OCI-LY1 (cell line): ENCODE data around the gene PRDM13.

Source experiments
- H2AFZ ChIP-seq: fragments of 200-600 bp; sonication (generic), shearing (Covaris generic); 2 replicates; pipeline ENCODE4 v1.6.0; 2014; ENCODE audit warnings: antibody characterized with exemption, mild to moderate bottlenecking, low read length
- H3F3A ChIP-seq: fragments of 200-600 bp; sonication (generic), shearing (Covaris generic); 2 replicates; pipeline ENCODE4 v1.6.0; 2014; ENCODE audit warnings: mild to moderate bottlenecking, antibody characterized with exemption, low read length, moderate library complexity; ENCODE audit not compliant: insufficient read depth
- H3K27ac ChIP-seq: fragments of 200-600 bp; sonication (generic); 2 replicates; pipeline ENCODE4 v1.5.1; 2014; ENCODE audit warnings: low read length, mixed run types, mild to moderate bottlenecking, low read depth; ENCODE audit not compliant: poor library complexity, severe bottlenecking
- H3K27me3 ChIP-seq: fragments of 200-600 bp; sonication (generic); 2 replicates; pipeline ENCODE4 v1.6.0; 2014; ENCODE audit warnings: antibody characterized with exemption, mild to moderate bottlenecking, low read length, moderate library complexity; ENCODE audit not compliant: insufficient read depth
- H3K36me3 ChIP-seq: fragments of 200-600 bp; sonication (generic); 2 replicates; pipeline ENCODE4 v1.6.1; 2014; ENCODE audit warnings: mild to moderate bottlenecking, antibody characterized with exemption, low read length, moderate library complexity, mixed read lengths; ENCODE audit not compliant: insufficient read depth
- H3K4me1 ChIP-seq: fragments of 200-600 bp; sonication (generic); 2 replicates; pipeline ENCODE4 v1.5.1; 2014; ENCODE audit warnings: mild to moderate bottlenecking, low read length, moderate library complexity; ENCODE audit not compliant: insufficient read depth, severe bottlenecking
- H3K4me2 ChIP-seq: fragments of 200-600 bp; sonication (generic), shearing (Covaris generic); 2 replicates; pipeline ENCODE4 v1.6.1; 2014; ENCODE audit warnings: low read length
- H3K4me3 ChIP-seq: fragments of 200-600 bp; sonication (generic); 2 replicates; pipeline ENCODE4 v1.5.1; 2014; ENCODE audit warnings: low read length, low read depth, mild to moderate bottlenecking, mixed read lengths; ENCODE audit not compliant: poor library complexity, severe bottlenecking
- H3K79me2 ChIP-seq: fragments of 200-600 bp; shearing (Covaris generic); 2 replicates; pipeline ENCODE4 v1.6.1; 2016; ENCODE audit warnings: mixed run types, low read length, mixed read lengths; ENCODE audit not compliant: insufficient read depth
- H3K9ac ChIP-seq: fragments of 200-600 bp; sonication (generic), shearing (Covaris generic); 2 replicates; pipeline ENCODE4 v1.6.1; 2014; ENCODE audit warnings: mild to moderate bottlenecking, low read length, mixed read lengths
- H3K9me2 ChIP-seq: fragments of 200-600 bp; sonication (generic), shearing (Covaris generic); 2 replicates; pipeline ENCODE4 v1.6.1; 2014; ENCODE audit warnings: low read depth, mild to moderate bottlenecking, low read length, mixed read lengths
- H3K9me3 ChIP-seq: fragments of 200-600 bp; shearing (Covaris generic); 2 replicates; pipeline ENCODE4 v1.6.1; 2014; ENCODE audit warnings: low read length, mixed read lengths
- H4K20me1 ChIP-seq: fragments of 200-600 bp; sonication (generic), shearing (Covaris generic); 2 replicates; pipeline ENCODE4 v1.6.0; 2016; ENCODE audit warnings: mild to moderate bottlenecking, low read length; ENCODE audit not compliant: insufficient read depth
- CTCF ChIP-seq: fragments of 200-600 bp; sonication (generic), shearing (Covaris generic); IDR thresholded peaks from 2 replicates; pipeline ENCODE4 v1.5.1; 2017; ENCODE audit warnings: mild to moderate bottlenecking, antibody characterized with exemption, low read length, moderate library complexity, mixed read lengths
- EZH2 ChIP-seq: fragments of 200-600 bp; sonication (generic), shearing (Covaris generic); IDR thresholded peaks from 2 replicates; pipeline ENCODE4 v1.8.0; 2017; ENCODE audit warnings: borderline replicate concordance, mixed run types, mild to moderate bottlenecking, antibody characterized with exemption, low read length, moderate library complexity, mixed read lengths

Gene PRDM13

GRCh38 chr6:99606656-99607415, at the start of gene PRDM13:
Gene PRDM13, plus strand, starts transcription at chr6:99606833. Its CDS starts 202 bp downstream, at chr6:99607035.
- Histone ChIP-seq H3K27me3 (no peaks in the 10 kb centered on the region), H3K9me2 (no peaks in the 10 kb centered on the region), H4K20me1 (no peaks in the 10 kb centered on the region), H3K9me3 (no peaks in the 10 kb centered on the region), H3K4me1 (no peaks in the 10 kb centered on the region), H3K27ac (no peak within 1 kb of the TSS), H3F3A (no peaks in the 10 kb centered on the region), H2AFZ (no peak within 1 kb of the TSS), H3K36me3 (no peaks in the 10 kb centered on the region), H3K79me2 (no peaks in the 10 kb centered on the region), H3K9ac (no peak within 1 kb of the TSS), H3K4me2 (no peak within 1 kb of the TSS), H3K4me3 (no peak within 1 kb of the TSS)
- TF ChIP-seq CTCF (no peak), EZH2 (no peak)

- peaks cover 92% of the 10 kb centered on the region for H3K36me3 ChIP-seq
- H3K9ac ChIP-seq: no peak overlapping the region
- no peak for TF ChIP-seq CTCF
- no peak for TF ChIP-seq EZH2
- H3K9me2 ChIP-seq: no peaks in the 10 kb centered on the region
- peaks cover 5% of the 10 kb centered on the region; the same call in 1 of the 2 replicates for H4K20me1 ChIP-seq
- no peaks in the 10 kb centered on the region for H3K27me3 ChIP-seq
- no peaks in the 10 kb centered on the region for H3K9me3 ChIP-seq
- H3K79me2 ChIP-seq: peaks cover 30% of the 10 kb centered on the region
- H3F3A ChIP-seq: no peaks in the 10 kb centered on the region
- H3K4me3 ChIP-seq: no peak overlapping the region
- H3K4me2 ChIP-seq: no peak overlapping the region
- no peak overlapping the region for H3K27ac ChIP-seq
- H3K4me1 ChIP-seq: no peaks in the 10 kb centered on the region
- no peak overlapping the region for H2AFZ ChIP-seq
These were observed 47.6 kb upstream of the PRDM13 start for GRCh38 chr6:99559057-99559456.

DNA sequence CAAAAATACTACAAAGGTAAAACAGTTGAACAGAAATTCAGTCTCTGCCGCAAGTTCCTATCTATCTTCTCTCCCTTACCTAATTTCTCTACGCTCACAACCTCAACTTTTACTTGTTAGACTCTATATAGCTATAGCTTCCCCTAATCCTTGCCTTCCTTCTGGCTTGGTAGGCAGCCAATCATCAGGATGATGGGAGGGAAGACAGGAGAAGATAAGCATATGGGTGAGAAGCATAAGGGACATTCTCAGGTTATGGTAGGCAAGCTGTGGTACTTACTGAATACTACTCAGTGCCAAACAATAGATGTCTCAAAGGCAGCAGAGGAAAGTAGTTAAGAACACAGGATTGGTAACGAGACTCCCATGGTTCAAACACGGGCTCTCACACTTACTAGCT, 46.0 kb upstream of the PRDM13 start:
- H3K9me3 ChIP-seq: no peaks in the 10 kb centered on the region
- H3K9me2 ChIP-seq: no peaks in the 10 kb centered on the region
- H3K4me1 ChIP-seq: no peaks in the 10 kb centered on the region
- no peak overlapping the region for H3K9ac ChIP-seq
- H3K4me2 ChIP-seq: no peak overlapping the region
- H3K4me3 ChIP-seq: no peak overlapping the region
- no peak overlapping the region for H3K27ac ChIP-seq
- peaks cover 77% of the 10 kb centered on the region for H3K36me3 ChIP-seq
- peaks cover 5% of the 10 kb centered on the region; the same call in 1 of the 2 replicates for H4K20me1 ChIP-seq
- no peaks in the 10 kb centered on the region for H3K27me3 ChIP-seq
- H3K79me2 ChIP-seq: peaks cover 46% of the 10 kb centered on the region
- no peak for TF ChIP-seq CTCF
- no peak for TF ChIP-seq EZH2
- H3F3A ChIP-seq: no peaks in the 10 kb centered on the region
- H2AFZ ChIP-seq: no peak overlapping the region
